HG03039 (cell line): ENCODE measurements around the gene ADGRE3.
"Not testable (repeated sequence)": the region's sequence is repeated elsewhere in the genome, so short reads cannot be mapped to it uniquely, and the experiment has no call there.

Source experiments
- ATAC-seq: cut with Tn5 transposase; IDR thresholded peaks from one replicate; pipeline ENCODE4 v1.9.1; 2021; ENCODE audit warnings: mild to moderate bottlenecking, moderate library complexity; ENCODE audit not compliant: unreplicated experiment

Gene ADGRE3

DNA sequence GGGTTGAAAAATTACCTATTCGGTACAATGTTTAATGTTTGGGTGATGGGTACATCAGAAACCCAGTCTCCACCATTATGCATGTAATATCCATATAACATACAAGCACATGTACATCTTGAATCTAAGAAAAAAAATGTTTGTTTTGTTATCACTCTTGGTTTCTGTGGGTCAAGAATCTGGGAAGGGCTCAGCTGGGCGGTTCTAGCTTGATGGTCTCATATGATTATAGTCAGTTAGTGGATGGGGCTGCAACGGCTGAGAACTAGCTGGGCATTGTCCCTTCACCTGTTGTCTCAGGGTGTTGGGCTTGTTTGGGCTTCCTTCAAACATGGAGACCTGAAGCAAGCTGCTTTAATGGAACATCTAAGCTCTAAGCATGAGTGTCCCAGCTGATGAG, 4.7 kb downstream of the ADGRE3 start:
- no peak for ATAC-seq

GRCh38 chr19:14661372-14661924, 13.2 kb downstream of the ADGRE3 start:
- no peak for ATAC-seq

- ATAC-seq: no peak
These were observed 14.7 kb downstream of the ADGRE3 start for GRCh38 chr19:14659874-14660489.

DNA sequence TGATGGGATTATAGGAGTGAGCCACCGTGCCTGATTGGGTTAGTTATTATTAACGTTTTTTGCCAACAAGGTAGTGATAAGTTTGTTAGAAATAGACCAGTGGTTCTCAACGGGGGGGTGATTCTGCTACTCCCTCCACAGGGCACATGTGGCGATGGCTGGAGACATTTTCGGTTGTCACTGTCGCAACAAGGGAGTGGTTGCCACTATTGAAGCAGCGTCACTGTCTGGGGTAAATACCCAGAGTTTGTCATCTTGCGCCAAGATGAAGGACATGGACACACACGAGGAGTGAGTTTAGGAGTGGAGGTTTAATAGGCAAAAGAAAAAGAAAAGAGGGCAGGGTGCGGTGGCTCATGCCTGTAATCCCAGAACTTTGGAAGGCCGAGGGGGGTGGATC, 18.9 kb downstream of the ADGRE3 start:
- ATAC-seq: no peak

DNA sequence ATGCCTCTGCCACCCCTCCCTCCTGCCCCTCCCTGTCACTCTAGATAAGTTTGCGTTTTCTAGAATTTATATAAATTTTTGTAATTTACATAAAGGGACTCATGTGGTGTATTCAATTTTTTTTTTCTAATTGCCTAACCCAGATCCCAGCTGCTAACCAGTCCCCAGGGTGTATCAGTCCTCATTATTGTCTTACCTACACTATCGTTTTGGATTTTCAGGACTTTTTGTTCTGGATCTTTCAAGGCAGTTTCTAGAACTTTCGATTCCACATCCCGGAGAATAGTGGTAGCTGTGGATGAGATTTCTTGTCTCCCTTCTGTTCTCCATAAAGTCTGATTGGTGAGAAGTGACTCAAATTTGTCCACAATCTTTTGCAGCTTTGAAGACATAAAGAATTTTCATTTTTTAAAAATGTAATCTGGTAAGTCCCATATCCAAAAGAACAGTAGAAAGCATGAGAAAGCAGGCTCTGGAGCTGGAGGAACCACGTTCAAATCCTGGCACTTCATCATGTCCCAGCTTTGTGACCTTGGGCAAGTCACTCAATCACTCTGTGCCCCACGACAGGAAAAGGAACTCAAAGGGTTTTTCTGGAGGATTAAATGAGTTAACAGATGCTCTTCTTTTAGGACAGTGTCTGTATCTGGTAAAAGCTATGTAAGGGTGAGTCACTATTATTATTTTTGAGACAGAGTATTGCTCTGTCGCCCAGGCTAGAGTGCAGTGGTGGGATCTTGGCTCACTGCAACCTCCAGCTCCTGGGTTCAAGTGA, 19.7 kb downstream of the ADGRE3 start:
- ATAC-seq: no peak

DNA sequence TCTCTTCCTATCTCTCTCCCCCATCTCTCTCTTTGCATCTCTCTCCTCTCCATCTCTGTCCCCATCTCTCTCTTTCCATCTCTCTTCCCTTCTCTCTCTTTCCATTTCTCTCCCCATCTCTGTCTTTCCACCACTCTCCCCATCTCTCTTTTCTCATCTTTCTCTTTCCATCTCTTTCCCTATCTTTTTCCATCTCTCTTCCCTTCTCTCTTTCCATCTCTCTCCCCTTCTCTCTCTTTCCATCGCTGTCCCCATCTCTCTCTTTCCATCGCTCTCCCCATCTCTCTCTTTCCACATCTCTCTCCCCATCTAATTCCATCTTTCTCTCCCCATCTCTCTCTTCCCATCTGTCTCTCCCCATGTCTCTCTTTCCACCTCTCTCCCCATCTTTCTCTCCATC, 24.5 kb downstream of the ADGRE3 start:
- no peak for ATAC-seq

DNA sequence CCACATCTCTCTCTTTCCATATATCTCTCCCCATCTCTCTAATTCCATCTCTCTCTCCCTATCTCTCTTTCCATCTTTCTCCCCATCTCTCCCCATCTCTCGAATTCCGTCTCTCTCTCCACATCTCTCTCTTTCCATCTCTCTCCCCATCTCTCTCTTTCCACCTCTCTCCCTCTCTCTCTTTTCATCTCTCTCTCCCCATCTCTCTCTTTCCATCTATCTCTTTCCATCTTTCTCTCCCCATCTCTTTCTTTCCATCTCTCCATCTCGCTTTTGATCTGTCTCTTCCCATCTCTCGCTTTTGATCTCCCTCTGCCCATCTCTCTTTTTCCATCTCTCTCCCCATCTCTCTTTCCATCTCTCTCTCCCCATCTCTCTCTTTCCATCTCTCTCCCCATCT, 25.6 kb downstream of the ADGRE3 start:
- ATAC-seq: no peak

DNA sequence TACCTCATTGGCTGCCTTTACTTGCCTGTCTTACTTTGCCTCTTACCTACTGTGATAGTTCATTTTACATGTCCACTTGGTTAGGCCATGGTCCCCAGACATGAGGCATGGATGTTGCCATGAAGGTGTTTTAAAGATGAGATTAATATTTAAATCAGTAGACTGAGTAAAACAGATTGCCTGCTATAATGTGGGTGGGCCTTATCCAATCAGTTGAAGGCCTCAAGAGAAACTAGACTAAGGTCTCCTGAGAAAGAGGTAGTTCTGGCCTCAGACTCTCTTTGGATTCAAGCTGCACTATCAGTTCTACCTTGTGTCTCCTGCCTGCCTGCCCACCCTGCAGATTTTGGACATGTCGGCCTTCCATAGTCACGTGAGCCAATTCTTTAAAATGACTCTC, 26.1 kb downstream of the ADGRE3 start:
- no peak for ATAC-seq

DNA sequence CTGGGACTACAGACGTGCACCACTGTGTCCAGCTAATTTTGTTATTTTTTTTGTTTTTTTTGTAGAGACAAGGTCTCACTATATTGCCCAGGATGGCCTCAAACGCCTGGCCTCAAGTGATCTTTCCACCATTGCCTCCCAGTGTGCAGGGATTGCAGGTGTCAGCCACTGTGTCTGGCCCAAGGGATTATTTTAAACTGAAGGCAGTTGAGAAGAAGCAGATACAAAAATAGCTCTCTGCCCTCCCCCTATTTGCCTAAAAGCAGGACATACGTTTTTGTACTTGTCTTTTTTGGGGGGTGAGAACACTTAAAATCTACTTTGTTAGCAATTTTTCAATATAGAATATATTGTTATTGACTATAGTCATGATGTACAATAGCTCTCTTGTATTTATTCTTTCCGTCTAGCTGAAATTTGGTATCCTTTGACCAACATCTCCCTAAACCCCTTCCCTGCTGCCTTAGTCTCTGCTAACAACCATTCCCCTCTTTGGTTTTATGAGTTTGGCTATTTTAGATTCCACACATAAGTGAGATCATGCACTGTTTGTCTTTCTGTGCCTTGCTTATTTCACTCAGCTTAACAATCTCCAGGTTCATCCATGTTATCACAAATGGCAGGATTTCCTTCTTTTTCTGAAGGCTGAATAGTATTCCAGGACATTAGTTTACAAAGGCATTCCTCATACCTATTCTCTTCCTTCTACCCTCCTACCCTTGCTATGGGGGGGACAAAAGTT, 34.9 kb downstream of the ADGRE3 start:
- ATAC-seq: no peak

- ATAC-seq: no peak
These were observed 42.4 kb downstream of the ADGRE3 start for GRCh38 chr19:14632286-14632685.

GRCh38 chr19:14629557-14629956, 45.1 kb downstream of the ADGRE3 start:
- no peak for ATAC-seq

- not testable (repeated sequence) for ATAC-seq
These were observed 50.2 kb downstream of the ADGRE3 start for GRCh38 chr19:14624491-14624890.

GRCh38 chr19:14619404-14619803, 55.2 kb downstream of the ADGRE3 start:
- ATAC-seq: no peak

DNA sequence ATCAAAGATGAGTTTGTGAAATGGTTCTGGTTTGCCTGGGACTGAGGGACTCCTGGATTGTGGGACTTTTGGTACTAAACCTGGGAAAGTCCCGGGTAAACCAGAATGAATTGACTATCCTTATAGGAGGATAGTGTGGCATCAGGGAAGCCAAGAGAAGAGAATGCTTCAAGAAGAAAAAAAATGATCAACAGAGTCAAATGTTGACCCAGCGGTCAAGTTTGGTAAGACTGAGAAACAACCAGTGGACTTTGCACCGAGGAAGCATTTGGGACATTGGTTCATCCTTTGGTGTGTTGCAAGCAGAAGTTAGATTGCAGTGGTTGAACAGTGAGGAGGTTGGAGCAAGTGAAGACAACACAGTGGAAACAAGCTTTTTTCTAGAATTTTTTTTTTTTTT, 58.2 kb downstream of the ADGRE3 start:
- no peak for ATAC-seq

DNA sequence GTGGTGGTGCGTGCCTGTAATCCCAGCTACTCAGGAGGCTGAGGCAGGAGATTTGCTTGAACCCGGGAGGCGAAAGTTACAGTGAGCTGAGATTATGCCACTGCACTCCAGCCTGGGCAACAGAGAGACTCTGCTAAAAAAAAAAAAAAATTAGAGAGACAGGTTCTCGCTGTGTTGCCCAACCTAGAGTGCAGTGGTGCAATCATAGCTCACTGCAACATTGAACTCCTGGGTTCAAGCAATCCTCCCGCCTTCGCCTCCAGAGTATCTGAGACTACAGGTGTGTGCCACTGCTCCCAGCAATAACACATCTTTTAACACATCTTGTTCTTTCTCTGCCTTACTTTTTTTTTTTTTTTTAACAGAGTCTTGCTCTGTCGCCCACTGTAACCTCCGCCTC, 59.0 kb downstream of the ADGRE3 start:
- no peak for ATAC-seq

DNA sequence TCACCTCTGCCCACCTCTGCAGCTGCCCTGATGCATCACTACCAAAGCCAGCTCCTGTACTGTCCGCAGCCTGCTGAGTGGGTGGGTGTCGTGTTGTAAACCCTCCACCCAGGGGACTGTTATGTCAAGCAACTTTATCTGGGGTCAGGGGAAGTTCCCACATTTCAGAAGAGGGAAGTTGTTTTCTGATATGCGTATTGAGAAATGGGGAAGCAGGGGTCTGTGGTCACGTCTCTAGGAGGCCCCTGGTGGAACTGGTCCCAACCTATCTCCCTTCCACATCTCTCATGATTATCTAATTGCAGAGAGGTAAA, 60.6 kb downstream of the ADGRE3 start:
- ATAC-seq: no peak

DNA sequence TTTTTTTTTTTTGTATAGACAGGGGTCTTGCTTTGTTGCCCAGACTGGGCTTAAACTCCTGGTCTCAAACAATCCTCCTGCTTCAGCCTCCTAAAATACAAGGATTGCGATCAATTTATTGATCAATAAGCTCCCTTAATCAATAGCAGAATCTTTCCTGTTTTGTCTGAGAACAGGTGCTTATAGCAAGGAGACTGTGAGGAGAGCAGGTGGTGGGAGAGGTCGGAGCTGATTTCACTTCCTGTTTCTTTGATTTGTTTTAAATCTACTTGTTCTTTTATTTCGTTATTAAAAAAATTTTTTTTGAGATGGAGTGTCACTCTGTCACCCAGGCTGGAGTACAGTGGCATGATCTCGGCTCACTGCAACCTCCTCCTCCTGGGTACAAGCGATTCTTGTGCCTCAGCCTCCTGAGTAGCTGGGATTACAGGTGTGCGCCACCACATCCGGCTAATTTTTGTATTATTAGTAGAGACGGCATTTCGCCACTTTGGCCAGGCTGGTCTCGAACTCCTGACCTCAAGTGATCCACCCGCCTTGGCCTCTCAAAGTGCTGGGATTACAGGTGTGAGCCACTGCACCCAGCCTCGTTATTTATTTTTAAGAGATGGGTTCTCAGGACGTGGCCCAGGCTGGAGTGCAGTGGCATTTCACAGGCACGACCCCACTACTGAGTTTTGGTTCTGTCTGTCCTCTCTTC, 61.1 kb downstream of the ADGRE3 start:
- not testable (repeated sequence) for ATAC-seq

- no peak for ATAC-seq
These were observed 62.0 kb downstream of the ADGRE3 start for GRCh38 chr19:14612657-14613056.

DNA sequence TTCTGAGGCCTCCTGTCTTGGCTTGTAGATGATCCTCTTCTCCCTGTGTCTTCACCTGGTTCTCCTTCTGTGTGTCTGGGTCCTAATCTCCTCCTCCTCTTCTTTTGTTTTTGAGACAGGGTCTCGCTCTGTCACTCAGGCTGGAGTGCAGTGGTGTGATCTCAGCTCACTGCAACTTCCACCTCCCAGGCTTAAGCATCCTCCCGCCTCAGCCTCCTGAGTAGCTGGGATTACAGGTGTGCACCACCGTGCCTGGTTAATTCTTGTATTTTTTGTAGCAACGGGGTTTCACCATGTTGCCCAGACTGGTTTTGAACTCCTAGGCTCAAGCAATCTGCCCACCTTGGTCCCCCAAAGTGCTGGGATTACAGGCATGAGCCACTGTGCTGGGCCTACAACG, 62.4 kb downstream of the ADGRE3 start:
- ATAC-seq: not testable (repeated sequence)

DNA sequence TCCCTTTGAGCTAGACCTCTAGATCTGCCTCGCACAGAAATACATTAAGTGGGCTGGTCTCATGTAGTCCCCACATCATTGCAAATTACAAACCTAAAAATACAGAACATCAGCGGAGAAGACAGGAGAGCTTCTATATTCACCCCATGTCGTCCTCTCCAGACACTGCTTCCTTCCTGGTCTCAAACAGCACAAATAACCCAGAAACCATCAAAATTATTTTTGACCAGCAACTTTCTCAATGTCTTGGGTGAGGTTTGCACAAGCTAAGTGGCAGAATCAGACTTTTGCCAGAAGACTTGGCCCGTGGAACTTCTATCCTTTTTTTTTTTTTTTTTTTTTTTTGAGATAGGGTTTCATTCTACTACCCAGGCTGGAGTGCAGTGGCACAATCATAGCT, 63.6 kb downstream of the ADGRE3 start:
- no peak for ATAC-seq

DNA sequence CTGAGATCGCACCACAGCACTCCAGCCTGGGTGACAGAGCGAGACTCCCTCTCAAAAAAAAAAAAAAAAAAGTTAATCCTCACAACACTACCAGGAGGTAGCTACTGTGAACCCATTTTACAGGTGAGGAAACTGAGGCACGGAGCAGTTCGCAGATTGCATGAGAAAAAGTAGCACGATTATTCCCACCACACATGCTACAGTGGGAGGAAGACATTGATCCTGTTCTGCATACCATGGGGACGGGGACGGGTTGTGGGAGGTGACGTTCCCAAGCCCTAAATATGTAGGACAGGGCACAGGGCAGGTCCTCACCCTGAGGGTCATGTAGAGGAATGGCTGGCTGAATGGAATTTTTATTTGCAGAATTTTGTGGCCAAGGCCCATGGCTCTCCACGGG, 68.0 kb downstream of the ADGRE3 start:
- ATAC-seq: no peak
